IMR-90 (cell line): ENCODE measurements around the gene AP5B1.

Experiments used
- CEBPB ChIP-seq: IDR thresholded peaks from 2 replicates; pipeline ENCODE4 v1.6.1; 2012; ENCODE audit warnings: low read depth, low read length, improper control_type of control experiment
- CTCF ChIP-seq: conservative IDR thresholded peaks from 2 replicates; pipeline ENCODE4 v1.5.1; 2012; ENCODE audit warnings: mild to moderate bottlenecking, low read depth, low read length, improper control_type of control experiment
- NFE2L2 ChIP-seq: fragments of 150-350 bp; IDR thresholded peaks from 2 replicates; pipeline ENCODE4 v1.6.1; 2016; ENCODE audit warnings: low read depth, mild to moderate bottlenecking, low read length

GRCh38 chr11:65817835-65818680 lies 37.3 kb upstream of the AP5B1 start:
- TF ChIP-seq CTCF (peak; percentile 99), NFE2L2 (no peak), CEBPB (no peak)
